Measurements from ENCODE around the gene ATP1A4.

ATP1A4 gene

DNA sequence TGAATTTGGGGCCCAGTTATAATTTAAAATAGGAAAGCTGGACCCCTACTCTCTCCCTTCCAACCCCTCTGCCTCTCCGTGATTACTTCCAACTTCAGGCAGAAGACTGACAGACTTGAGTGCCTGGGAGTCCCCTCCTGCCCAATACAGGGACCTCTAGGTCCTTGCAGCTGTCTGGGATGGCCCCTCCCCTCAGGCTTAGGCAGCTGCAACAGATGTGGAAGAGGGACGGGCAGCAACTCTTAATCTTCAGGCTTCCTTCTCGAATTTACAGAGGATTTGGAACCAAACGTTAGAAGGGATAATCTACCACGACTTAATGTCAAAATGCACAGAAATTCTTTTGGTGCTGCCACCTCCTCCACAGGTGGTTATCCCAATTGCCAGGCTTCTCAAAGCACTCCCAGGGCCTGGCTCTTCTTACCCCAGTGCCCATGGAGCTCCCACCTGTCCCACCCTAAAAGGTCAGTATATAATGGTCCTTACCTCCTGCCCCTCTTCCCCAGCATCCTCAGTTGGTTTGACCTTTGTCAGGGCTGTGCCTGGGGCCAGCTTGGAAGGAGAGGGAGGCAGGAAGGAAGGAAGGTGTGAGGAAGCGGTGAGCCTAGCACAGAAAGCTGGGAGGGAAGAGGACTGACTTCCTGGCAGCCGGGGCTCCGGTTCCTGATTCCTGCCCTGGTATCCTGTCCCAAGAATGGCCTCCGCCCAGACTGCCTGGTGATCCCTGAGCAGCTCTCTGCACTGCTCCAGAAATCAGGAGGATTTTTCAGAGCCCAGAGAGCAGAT is 56.6 kb downstream of the ATP1A4 start:
- no peak for DNase-seq

GRCh38 chr1:160208557-160209320 is 57.3 kb downstream of the ATP1A4 start:
- DNase-seq: no peak

DNA sequence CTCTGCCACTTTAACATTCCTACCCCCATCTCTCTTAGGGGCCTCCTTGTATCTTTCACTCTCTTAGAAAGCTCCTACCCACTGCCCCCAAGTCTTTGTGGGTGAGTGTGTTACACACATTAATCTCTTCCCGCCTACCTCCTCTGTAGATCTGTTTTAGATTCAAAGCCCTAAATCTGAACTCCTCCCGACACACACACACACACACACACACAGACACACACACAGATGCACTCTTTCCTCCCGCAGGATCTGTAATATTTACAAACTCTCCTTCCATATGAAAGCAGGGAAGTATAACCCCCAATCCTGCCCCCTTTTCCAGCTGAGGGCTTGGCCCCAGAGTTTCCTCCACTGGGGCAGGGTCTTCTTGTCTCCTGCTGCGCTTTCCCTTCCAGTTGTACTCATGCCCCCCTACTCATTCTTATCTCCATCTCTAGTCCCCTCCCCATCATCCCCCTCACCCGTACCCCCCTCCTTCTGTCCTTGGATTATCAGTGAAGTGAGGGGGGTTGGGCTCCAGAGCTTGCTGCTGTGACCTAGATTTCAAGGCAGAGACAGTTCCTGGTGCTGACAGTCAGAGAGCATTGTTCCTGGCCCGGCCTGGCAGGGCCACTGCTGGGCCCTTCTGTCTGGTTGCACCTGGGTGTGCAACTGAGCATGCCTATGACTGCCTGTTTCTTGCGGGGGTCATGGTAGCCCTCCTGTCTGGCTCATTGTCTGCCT is 58.1 kb downstream of the ATP1A4 start:
- no peak for DNase-seq

DNA sequence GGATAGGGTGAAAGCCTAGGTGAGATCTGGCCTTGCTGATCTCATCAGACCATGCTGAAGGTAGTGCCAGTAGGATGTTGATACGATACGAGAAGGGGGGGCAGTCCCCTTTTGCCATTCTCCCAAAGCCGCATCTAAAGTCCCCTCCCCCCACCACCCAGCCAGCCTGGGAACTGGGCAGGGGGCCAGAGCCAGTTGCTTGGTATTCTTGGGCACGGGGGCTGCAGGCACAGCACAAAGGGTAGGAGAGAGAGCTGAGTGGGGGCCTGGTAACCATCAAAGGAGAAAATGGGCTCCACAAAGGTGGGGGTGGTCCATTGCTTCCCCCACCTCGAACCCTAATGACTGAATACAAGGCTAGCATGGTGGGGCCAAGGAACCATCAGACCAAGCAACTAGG is 59.2 kb downstream of the ATP1A4 start:
- DNase-seq: no peak

DNA sequence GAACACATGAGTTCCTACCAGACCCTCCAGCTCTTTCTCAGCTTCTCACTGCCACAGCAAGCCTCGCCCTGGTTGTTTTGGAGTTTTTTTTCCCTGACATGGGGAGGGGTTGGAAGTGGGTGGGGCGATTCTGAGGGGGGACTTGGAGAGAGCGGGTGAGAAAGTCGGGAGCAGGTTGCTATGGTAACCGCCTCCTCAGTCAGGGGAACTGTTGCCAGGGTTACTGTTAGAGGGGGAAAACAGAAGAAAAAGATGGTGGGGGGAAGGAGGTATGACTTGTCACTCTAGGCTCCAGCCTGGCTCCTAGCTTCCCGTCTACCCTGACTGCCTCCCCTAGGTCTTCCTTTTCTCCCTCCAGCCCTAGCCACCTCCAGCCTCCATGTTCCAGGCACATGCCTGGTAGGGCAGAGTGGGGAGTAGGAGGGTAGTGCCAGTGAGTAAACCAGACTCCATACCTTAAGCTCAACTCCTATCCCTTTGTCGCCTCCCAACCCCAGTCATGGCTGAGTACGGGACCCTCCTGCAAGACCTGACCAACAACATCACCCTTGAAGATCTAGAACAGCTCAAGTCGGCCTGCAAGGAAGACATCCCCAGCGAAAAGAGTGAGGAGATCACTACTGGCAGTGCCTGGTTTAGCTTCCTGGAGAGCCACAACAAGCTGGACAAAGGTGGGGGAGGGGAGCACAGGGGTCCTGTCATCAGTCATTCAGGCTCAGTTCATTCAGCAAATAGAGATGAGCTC is 59.8 kb downstream of the ATP1A4 start:
- DNase-seq: no peak

- DNase-seq: no peak
These were observed 63.2 kb downstream of the ATP1A4 start for GRCh38 chr1:160214481-160215140.

GRCh38 chr1:160216301-160216700 is 64.9 kb downstream of the ATP1A4 start:
- DNase-seq: no peak

- no peak for DNase-seq
These were observed 66.2 kb downstream of the ATP1A4 start for GRCh38 chr1:160217481-160218051.

- no peak for DNase-seq
These were observed 67.9 kb downstream of the ATP1A4 start for GRCh38 chr1:160219062-160219929.

DNA sequence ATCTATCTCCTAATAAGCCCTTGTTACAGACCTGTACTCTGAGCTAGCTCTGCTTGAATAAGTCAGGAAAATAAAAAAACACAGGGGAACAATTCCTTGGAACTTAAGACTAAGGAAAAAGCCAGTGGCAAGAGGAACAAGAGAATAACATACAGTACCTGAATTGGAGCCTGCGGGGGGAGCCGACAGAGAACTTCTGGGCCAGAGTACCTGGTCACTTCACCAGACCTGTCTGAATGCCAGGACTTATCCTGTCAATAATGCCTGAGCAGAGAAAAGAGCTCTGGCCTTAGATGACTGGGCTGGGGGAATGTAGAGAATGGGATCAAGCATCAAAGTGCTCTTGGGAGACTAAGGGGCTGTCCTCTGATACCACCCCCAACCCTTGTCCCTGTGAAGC is 68.9 kb downstream of the ATP1A4 start:
- DNase-seq: no peak

- no peak for DNase-seq
These were observed 69.7 kb downstream of the ATP1A4 start for GRCh38 chr1:160221089-160221488.

DNA sequence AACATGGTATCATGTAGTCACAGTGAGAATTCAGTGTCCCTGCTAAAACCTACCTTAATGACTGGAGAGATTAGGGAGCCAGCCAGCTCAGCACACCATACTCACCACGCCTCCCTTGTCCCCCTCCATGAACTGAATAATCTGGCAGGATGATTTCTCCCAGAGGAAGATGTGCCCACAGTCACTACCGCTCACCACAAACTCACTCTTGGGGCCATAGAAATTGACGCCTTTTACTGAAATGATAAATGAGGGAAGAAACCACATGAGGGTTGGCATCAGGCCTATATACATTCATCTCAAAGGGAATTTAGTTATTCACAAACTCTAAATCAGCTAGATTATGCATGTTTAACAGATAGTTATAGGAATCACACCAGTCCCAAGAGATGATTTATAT is 71.1 kb downstream of the ATP1A4 start:
- DNase-seq: no peak

- DNase-seq: no peak
These were observed 73.2 kb downstream of the ATP1A4 start for GRCh38 chr1:160224606-160225005.

DNA sequence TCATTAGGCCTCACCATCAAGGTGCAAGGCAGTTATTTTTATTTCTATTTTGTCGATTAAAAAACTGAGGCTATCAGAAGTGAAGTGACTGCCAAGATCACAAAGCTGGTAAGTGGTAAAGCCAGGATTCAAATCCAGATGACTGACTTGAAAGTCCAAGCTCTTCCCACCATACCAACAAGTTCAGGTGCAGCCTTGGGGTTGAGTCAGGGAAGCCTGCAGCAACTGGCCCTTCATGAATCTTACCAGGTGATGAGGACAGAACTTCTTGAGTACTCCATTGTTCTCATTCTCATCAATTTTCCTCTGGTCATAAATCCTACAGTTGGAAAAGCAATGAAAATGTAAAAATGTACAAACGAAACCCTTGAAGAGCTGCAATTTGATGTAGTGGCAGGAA is 73.9 kb downstream of the ATP1A4 start:
- no peak for DNase-seq

DNA sequence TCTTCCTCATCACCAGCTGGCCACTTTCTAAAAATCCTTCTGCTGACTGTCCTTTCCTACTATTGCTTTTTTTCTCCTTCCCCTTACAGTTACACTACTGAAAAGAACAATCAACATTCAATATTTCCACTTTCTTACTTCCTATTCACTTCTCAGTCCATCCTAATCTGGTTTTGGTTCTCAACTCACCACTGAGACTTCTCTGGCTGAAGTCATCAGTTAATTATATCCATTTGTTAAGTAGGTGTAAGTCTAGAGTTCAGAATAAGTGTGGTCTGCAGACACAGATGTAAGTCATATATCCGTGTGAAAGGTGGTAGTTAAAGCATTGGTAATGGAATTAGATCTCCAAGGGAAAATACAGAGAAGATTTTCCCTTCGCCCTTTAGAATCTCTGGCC is 75.2 kb downstream of the ATP1A4 start:
- no peak for DNase-seq

DNA sequence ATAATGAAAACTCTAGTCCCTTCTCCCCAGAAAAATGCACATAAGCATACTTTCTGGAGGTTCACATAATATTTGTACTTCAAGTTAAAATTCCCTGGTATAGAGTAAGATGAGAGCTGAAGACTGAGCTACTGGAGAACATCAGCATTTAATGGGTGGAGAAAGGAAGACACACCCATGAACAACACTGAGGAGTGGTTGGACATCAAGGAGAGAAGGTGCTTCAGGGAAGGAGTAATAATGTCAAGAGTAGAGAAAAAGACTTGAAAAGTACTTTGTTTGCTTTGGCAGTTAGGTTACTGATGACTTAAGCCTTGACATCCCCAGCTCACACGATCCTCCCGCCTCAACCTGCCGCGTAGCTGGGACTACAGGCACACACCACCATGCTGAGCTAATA is 75.6 kb downstream of the ATP1A4 start:
- no peak for DNase-seq

DNA sequence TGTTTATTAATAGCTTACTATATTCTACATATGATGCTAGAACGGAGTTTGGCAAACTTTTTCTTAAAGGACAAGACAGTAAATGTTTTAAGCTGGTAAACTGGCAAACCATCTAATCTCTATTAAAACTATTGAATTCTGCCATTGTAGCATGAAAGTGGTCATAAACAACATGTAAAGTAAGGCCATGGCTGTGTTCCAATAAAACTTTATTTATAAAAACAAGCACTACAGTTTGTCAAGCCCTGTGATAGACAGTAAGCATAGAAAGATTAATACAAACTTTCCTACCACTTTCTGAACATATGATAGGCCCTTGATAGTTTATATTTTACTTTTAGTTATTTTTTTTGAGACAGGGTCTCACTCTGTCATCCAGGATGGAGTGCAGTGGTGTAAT is 76.2 kb downstream of the ATP1A4 start:
- DNase-seq: no peak

DNA sequence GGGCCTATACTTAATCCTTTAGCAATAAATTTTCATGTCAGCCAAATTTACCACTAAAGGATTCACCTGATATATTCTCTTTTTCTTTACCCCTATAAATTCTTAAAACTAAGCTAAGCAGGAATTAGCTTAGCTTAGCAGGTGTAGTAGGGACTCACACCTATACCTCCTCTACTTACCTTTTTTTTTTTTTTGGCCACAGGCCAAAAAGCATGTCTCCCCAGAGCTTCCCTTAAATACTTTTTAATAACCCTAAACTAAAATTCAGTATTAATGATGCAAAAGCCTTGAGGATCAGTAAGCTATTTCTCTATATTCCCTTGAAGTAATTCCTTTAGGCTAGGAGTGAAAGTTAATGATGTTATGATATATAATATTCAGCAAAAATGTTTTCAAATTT is 77.0 kb downstream of the ATP1A4 start:
- no peak for DNase-seq

GRCh38 chr1:160232911-160233310 is 81.5 kb downstream of the ATP1A4 start:
- DNase-seq: no peak
